ENCODE measurements around the gene CLIC1. TPM values are rescaled to one million over a fixed set of nuclear protein-coding genes. Genes with fewer than 3 reads are reported as not detected.

CLIC1 gene
- polyA plus RNA-seq, 1 experiment, result 866 TPM

GRCh38 chr6:31723980-31724691, 12.2 kb downstream of the CLIC1 start:
- POLR2A ChIA-PET, result interaction anchor here (0.9 kb wide), 1 partner anchor 472 kb away, joined by 3 read pairs; no protein-coding TSS in a partner anchor
- TF ChIP-seq, protein P1, sequence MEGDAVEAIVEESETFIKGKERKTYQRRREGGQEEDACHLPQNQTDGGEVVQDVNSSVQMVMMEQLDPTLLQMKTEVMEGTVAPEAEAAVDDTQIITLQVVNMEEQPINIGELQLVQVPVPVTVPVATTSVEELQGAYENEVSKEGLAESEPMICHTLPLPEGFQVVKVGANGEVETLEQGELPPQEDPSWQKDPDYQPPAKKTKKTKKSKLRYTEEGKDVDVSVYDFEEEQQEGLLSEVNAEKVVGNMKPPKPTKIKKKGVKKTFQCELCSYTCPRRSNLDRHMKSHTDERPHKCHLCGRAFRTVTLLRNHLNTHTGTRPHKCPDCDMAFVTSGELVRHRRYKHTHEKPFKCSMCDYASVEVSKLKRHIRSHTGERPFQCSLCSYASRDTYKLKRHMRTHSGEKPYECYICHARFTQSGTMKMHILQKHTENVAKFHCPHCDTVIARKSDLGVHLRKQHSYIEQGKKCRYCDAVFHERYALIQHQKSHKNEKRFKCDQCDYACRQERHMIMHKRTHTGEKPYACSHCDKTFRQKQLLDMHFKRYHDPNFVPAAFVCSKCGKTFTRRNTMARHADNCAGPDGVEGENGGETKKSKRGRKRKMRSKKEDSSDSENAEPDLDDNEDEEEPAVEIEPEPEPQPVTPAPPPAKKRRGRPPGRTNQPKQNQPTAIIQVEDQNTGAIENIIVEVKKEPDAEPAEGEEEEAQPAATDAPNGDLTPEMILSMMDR (IDR thresholded peaks at IDR 0.05; ENCODE audit: insufficient read depth, low read depth, low read length), result no peak

GRCh38 chr6:31723245-31723979, 12.9 kb downstream of the CLIC1 start, which contains the start of gene MPIG6B:
Gene MPIG6B, plus strand, starts transcription at chr6:31723373. Its CDS starts 11 bp downstream, at chr6:31723384.
- no peaks in the 10 kb centered on the region; the same call in none of the 2 replicates for H3K27me3 ChIP-seq (ENCODE audit: control insufficient read depth, insufficient read depth, low read length)
- CTCF ChIA-PET, result interaction anchor here (1.2 to 1.7 kb wide), 2 partner anchors 9 to 46 kb away, joined by 4 to 6 read pairs; partner anchors contain the start of gene LY6G6D
- no peak for DNase-seq (ENCODE audit: low read depth)
- TF ChIP-seq, protein P1 (IDR thresholded peaks at IDR 0.05; ENCODE audit: insufficient read depth, low read depth, low read length), result no peak
- POLR2A ChIA-PET, result no interaction called here
- H3K4me3 ChIP-seq (ENCODE audit: low read depth, low read length), result no peak within 1 kb of the TSS
- H3K36me3 ChIP-seq (ENCODE audit: control insufficient read depth, insufficient read depth, low read length), result peaks cover 6% of the 10 kb centered on the region

More at GRCh38 chr6:31723980-31724691, 12.2 kb downstream of the CLIC1 start:
- Histone ChIP-seq H3K4me3 (ENCODE audit: low read depth, low read length) (no peak overlapping the region), H3K27me3 (ENCODE audit: control insufficient read depth, insufficient read depth, low read length) (no peaks in the 10 kb centered on the region; the same call in 1 of the 2 replicates), H3K36me3 (ENCODE audit: control insufficient read depth, insufficient read depth, low read length) (peaks cover 6% of the 10 kb centered on the region)
- CTCF ChIA-PET, result interaction anchor here (1.2 to 1.7 kb wide), 2 partner anchors 9 to 45 kb away, joined by 4 to 6 read pairs; partner anchors contain the start of gene LY6G6D
- DNase-seq (ENCODE audit: low read depth), result no peak

DNA sequence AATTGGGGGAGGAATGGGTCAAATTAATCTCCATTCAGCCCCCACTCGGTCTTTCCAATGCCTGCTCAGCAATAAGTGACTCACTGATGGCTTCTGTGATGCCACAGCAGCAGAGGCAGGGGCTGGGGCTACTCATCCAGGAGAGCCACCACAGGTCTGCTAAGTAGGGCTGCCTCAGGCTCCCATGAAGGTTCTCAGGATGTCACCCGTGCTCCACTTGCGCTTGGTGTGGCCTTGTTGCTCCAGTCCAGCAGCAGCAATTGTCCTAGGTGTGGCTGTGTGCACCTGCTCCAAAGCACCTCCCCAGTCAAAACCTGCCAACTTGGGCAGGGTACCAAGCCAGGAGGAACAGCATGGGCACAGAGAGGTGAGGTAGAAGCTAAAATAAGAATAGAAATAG, 14.2 kb downstream of the CLIC1 start:
- peaks cover 6% of the 10 kb centered on the region for H3K36me3 ChIP-seq (ENCODE audit: control insufficient read depth, insufficient read depth, low read length)
- POLR2A ChIA-PET, result no interaction called here
- peaks cover 3% of the 10 kb centered on the region for H3K27me3 ChIP-seq (ENCODE audit: control insufficient read depth, insufficient read depth, low read length)
- no peak overlapping the region for H3K4me3 ChIP-seq (ENCODE audit: low read depth, low read length)
- TF ChIP-seq, protein P1 (IDR thresholded peaks at IDR 0.05; ENCODE audit: insufficient read depth, low read depth, low read length), result no peak
- DNase-seq (ENCODE audit: low read depth), result no peak
- CTCF ChIA-PET, result interaction anchor here (0.6 kb wide), 1 partner anchor 81 kb away, joined by 3 read pairs; no protein-coding TSS in a partner anchor

GRCh38 chr6:31721351-31722020, 14.8 kb downstream of the CLIC1 start, which contains the start of gene LY6G6C:
Gene LY6G6C, minus strand, starts transcription at chr6:31721746. Its CDS starts 67 bp downstream, at chr6:31721679.
- Histone ChIP-seq H3K36me3 (ENCODE audit: control insufficient read depth, insufficient read depth, low read length) (peaks cover 3% of the 10 kb centered on the region), H3K27me3 (ENCODE audit: control insufficient read depth, insufficient read depth, low read length) (peaks cover 3% of the 10 kb centered on the region), H3K4me3 (ENCODE audit: low read depth, low read length) (no peak within 1 kb of the TSS)
- POLR2A ChIA-PET, result no interaction called here
- TF ChIP-seq, protein P1 (IDR thresholded peaks at IDR 0.05; ENCODE audit: insufficient read depth, low read depth, low read length), result no peak
- no peak for DNase-seq (ENCODE audit: low read depth)
- CTCF ChIA-PET, result interaction anchor here (2.0 kb wide), 1 partner anchor 8 kb away, joined by 8 read pairs; the partner anchor contains the start of gene DDAH2
